HEK293 (cell line): Measurements from ENCODE around the gene UBASH3B.

Source experiments
- CTCF ChIA-PET: fragments of 350-600 bp; formaldehyde crosslinking; extraction: SDS; loops from one replicate; lab custom pipeline; 2021; ENCODE audit warnings: antibody characterized with exemption; lab: Yijun Ruan, JAX
- POLR2A ChIA-PET: fragments of 300-600 bp; formaldehyde crosslinking; extraction: SDS; loops from one replicate; lab custom pipeline; 2020; ENCODE audit warnings: antibody characterized with exemption, inconsistent platforms; lab: Yijun Ruan, JAX
- H3K27ac ChIP-seq: fragments of 200-500 bp; sonication (Bioruptor generic); 2 replicates; pipeline ENCODE4 v1.5.1; 2014; ENCODE audit warnings: low read depth, low read length, control low read depth, inconsistent platforms; ENCODE audit errors: extremely low read depth
- H3K36me3 ChIP-seq, 2 experiments: fragments of 200-500 bp in 1 of 2; sonication (Bioruptor generic) in 1 of 2; 1 replicate in 1 of 2; 2 replicates in 1 of 2; pipeline ENCODE4 v1.5.1; 2014 to 2017; ENCODE audit warnings: inconsistent platforms in 2 of 2, low read length in 2 of 2; ENCODE audit not compliant: control insufficient read depth in 2 of 2, insufficient read depth in 1 of 2
- H3K4me1 ChIP-seq: fragments of 200-500 bp; sonication (Bioruptor generic); 2 replicates; pipeline ENCODE4 v1.5.1; 2014; ENCODE audit warnings: mild to moderate bottlenecking, low read length, inconsistent platforms; ENCODE audit not compliant: control insufficient read depth, insufficient read depth
- H3K4me3 ChIP-seq: 2 replicates; pipeline ENCODE4 v1.5.1; 2011; ENCODE audit warnings: low read depth, mild to moderate bottlenecking, control low read depth, low read length, moderate library complexity
- H3K9me3 ChIP-seq: fragments of 200-500 bp; sonication (Bioruptor generic); 2 replicates; pipeline ENCODE4 v1.5.1; 2014; ENCODE audit warnings: low read depth, low read length, inconsistent platforms; ENCODE audit not compliant: control insufficient read depth, insufficient read depth
- AEBP2 ChIP-seq: fragments of 450-650 bp; formaldehyde crosslinking; IDR thresholded peaks from 2 replicates; pipeline ENCODE4 v1.5.1; 2016; ENCODE audit warnings: missing biosample characterization, missing genetic modification characterization, borderline replicate concordance
- BCL6B ChIP-seq: fragments of 450-650 bp; formaldehyde crosslinking; IDR thresholded peaks from 2 replicates; pipeline ENCODE4 v1.5.1; 2017; ENCODE audit warnings: missing biosample characterization, missing genetic modification characterization
- EGR2 ChIP-seq: fragments of 450-650 bp; formaldehyde crosslinking; IDR thresholded peaks from 2 replicates; pipeline ENCODE4 v1.5.1; 2016; ENCODE audit warnings: low read depth, missing biosample characterization, missing genetic modification characterization
- MZF1 ChIP-seq: fragments of 450-650 bp; formaldehyde crosslinking; IDR thresholded peaks from 2 replicates; pipeline ENCODE4 v1.5.1; 2017; ENCODE audit warnings: missing biosample characterization, missing genetic modification characterization, borderline replicate concordance
- RBAK ChIP-seq: fragments of 450-650 bp; formaldehyde crosslinking; IDR thresholded peaks from 2 replicates; pipeline ENCODE4 v1.5.1; 2016; ENCODE audit warnings: missing biosample characterization, missing genetic modification characterization
- ZEB2 ChIP-seq: fragments of 450-650 bp; formaldehyde crosslinking; IDR thresholded peaks from 2 replicates; pipeline ENCODE4 v1.5.1; 2016; ENCODE audit warnings: missing biosample characterization, missing genetic modification characterization
- ZNF114 ChIP-seq: fragments of 450-650 bp; formaldehyde crosslinking; IDR thresholded peaks from 2 replicates; pipeline ENCODE4 v1.5.0; 2017; ENCODE audit warnings: missing biosample characterization, missing genetic modification characterization
- ZNF175 ChIP-seq: fragments of 450-650 bp; formaldehyde crosslinking; IDR thresholded peaks from 2 replicates; pipeline ENCODE4 v1.5.1; 2016; ENCODE audit warnings: missing biosample characterization, missing genetic modification characterization
- ZNF214 ChIP-seq: fragments of 450-650 bp; formaldehyde crosslinking; IDR thresholded peaks from 2 replicates; pipeline ENCODE4 v1.5.1; 2017; ENCODE audit warnings: missing biosample characterization, mild to moderate bottlenecking, missing genetic modification characterization, borderline replicate concordance
- ZNF335 ChIP-seq: fragments of 450-650 bp; formaldehyde crosslinking; conservative IDR thresholded peaks from 2 replicates; pipeline ENCODE4 v1.5.1; 2016; ENCODE audit warnings: missing biosample characterization, missing genetic modification characterization
- ZNF426 ChIP-seq: fragments of 450-650 bp; formaldehyde crosslinking; IDR thresholded peaks from 2 replicates; pipeline ENCODE4 v1.5.1; 2017; ENCODE audit warnings: missing biosample characterization, missing genetic modification characterization, mild to moderate bottlenecking, inconsistent platforms, moderate library complexity
- ZNF449 ChIP-seq: fragments of 450-650 bp; formaldehyde crosslinking; IDR thresholded peaks from 2 replicates; pipeline ENCODE4 v1.5.1; 2017; ENCODE audit warnings: missing biosample characterization, mild to moderate bottlenecking, missing genetic modification characterization, moderate library complexity
- ZNF521 ChIP-seq: fragments of 450-650 bp; formaldehyde crosslinking; IDR thresholded peaks from 2 replicates; pipeline ENCODE4 v1.5.1; 2017; ENCODE audit warnings: missing biosample characterization, mild to moderate bottlenecking, missing genetic modification characterization
- TF ChIP-seq, protein P1 (sequence below): fragments of 450-650 bp; formaldehyde crosslinking; IDR thresholded peaks from 2 replicates; pipeline ENCODE4 v1.5.1; 2017; ENCODE audit warnings: missing biosample characterization, missing genetic modification characterization

Gene UBASH3B

GRCh38 chr11:122672892-122673291 is 17.4 kb downstream of the UBASH3B start:
- Histone ChIP-seq H3K36me3 (peaks cover 0 to 7% of the 10 kb centered on the region in 2 experiments; a peak in 1 of 3 replicates), H3K4me3 (no peak overlapping the region), H3K4me1 (no peaks in the 10 kb centered on the region), H3K27ac (no peak overlapping the region), H3K9me3 (no peaks in the 10 kb centered on the region)
- ChIA-PET POLR2A (no interaction called here), CTCF (interaction anchor here (0.6 to 1.1 kb wide), 2 partner anchors 108 to 187 kb away, joined by 3 to 4 read pairs; no protein-coding TSS in a partner anchor)
- TF ChIP-seq ZNF449: 0 out of 2 replicates have a peak, but pooled peaks have one; percentile 31
- no peak for TF ChIP-seq BCL6B
- TF ChIP-seq, all 188 proteins: peak for 1

DNA sequence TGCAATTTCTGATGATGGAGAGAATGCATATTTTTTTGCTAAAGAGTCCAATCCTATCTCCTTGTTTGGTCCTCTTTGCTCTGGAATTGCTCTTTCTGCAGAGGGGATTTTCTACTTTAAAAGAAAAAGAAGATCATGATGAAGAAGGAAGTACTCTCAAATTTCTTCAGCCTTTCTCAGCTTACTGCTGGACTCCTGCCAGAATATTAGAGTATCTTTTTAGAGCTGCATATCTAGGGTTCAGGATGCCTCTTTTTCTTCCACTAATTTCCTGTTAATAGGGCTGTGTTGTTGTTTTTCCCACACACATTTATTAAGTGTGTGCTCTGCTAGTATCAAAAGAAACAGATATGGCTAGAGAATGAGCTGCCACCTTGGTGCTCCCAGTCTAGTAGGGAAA is 18.2 kb downstream of the UBASH3B start:
- CTCF ChIA-PET: interaction anchor here (0.6 to 1.1 kb wide), 3 partner anchors 108 to 348 kb away, joined by 3 to 4 read pairs (median 3); no protein-coding TSS in a partner anchor
- POLR2A ChIA-PET: no interaction called here
- H3K36me3 ChIP-seq: peaks cover 0 to 7% of the 10 kb centered on the region in 2 experiments; a peak in 1 of 3 replicates
- TF ChIP-seq RBAK (tag by site-specific recombination) (no peak), ZEB2 (no peak), AEBP2 (tag by site-specific recombination) (no peak), MZF1 (tag by site-specific recombination) (no peak), ZNF175 (tag by site-specific recombination) (no peak), EGR2 (tag by site-specific recombination) (no peak), ZNF114 (tag by site-specific recombination) (no peak), ZNF214 (tag by site-specific recombination) (no peak), ZNF521 (tag by site-specific recombination) (no peak)
- TF ChIP-seq, all 188 proteins: peak for 0
- Histone ChIP-seq H3K27ac (no peak overlapping the region), H3K4me3 (no peak overlapping the region), H3K4me1 (no peaks in the 10 kb centered on the region), H3K9me3 (no peaks in the 10 kb centered on the region)

GRCh38 chr11:122676638-122677037 is 21.1 kb downstream of the UBASH3B start:
- no peaks in the 10 kb centered on the region for H3K4me1 ChIP-seq
- ChIA-PET POLR2A (no interaction called here), CTCF (no interaction called here)
- H3K27ac ChIP-seq: no peak overlapping the region
- TF ChIP-seq ZNF335 (tag by site-specific recombination) (no peak), ZNF426 (no peak), EGR2 (tag by site-specific recombination) (no peak)
- TF ChIP-seq, protein P1, sequence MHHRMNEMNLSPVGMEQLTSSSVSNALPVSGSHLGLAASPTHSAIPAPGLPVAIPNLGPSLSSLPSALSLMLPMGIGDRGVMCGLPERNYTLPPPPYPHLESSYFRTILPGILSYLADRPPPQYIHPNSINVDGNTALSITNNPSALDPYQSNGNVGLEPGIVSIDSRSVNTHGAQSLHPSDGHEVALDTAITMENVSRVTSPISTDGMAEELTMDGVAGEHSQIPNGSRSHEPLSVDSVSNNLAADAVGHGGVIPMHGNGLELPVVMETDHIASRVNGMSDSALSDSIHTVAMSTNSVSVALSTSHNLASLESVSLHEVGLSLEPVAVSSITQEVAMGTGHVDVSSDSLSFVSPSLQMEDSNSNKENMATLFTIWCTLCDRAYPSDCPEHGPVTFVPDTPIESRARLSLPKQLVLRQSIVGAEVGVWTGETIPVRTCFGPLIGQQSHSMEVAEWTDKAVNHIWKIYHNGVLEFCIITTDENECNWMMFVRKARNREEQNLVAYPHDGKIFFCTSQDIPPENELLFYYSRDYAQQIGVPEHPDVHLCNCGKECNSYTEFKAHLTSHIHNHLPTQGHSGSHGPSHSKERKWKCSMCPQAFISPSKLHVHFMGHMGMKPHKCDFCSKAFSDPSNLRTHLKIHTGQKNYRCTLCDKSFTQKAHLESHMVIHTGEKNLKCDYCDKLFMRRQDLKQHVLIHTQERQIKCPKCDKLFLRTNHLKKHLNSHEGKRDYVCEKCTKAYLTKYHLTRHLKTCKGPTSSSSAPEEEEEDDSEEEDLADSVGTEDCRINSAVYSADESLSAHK (tag by site-specific recombination): no peak
- no peaks in the 10 kb centered on the region for H3K36me3 ChIP-seq
- no peaks in the 10 kb centered on the region for H3K9me3 ChIP-seq
- no peak overlapping the region for H3K4me3 ChIP-seq
